GM12878 (cell line): ENCODE results near the gene BDKRB2. TPM values are rescaled to one million over a fixed set of nuclear protein-coding genes. Genes with fewer than 3 reads are reported as not detected.

Experiments
- ATAC-seq: fragments of 200-7000 bp; cut with Tn5 transposase; 3 replicates; pipeline ENCODE4 v1.9.1; 2020; ENCODE audit warnings: mild to moderate bottlenecking, moderate library complexity
- BruUV-seq: library from RNA; stranded (reverse); fragments of 400-500 nt; replicated peaks from 2 replicates; lab custom pipeline; 2021; lab: Mats Ljungman, UMichigan
- CTCF ChIA-PET: fragments of 300-600 bp; sonication (Branson Sonifier 250); formaldehyde crosslinking; extraction: SDS; loops from one replicate; lab custom pipeline; 2021; ENCODE audit warnings: inconsistent platforms; lab: Yijun Ruan, JAX
- POLR2A ChIA-PET: fragments of 350-600 bp; formaldehyde crosslinking; extraction: SDS; loops from one replicate; lab custom pipeline; 2021; ENCODE audit warnings: inconsistent platforms; lab: Charles Lee
- RAD21 ChIA-PET: fragments of 300-600 bp; sonication (Branson Sonifier 250); formaldehyde crosslinking; loops from one replicate; lab custom pipeline; 2023; ENCODE audit warnings: antibody characterized with exemption; ENCODE audit not compliant: unreplicated experiment; lab: Charles Lee
- SMC1A ChIA-PET: fragments of 300-600 bp; sonication (Branson Sonifier 250); formaldehyde crosslinking; loops from one replicate; lab custom pipeline; 2023; ENCODE audit not compliant: unreplicated experiment, uncharacterized antibody; lab: Charles Lee
- DNase-seq: peaks from one replicate; pipeline ENCODE4 v3.0.0-alpha.2; 2011; ENCODE audit warnings: low read depth, low spot score
- FAIRE-seq: peaks from 3 replicates; lab custom pipeline; 2011; peaks lifted over from hg19 to GRCh38; lab: Jason Lieb, UNC
- H2AFZ ChIP-seq: 2 replicates; pipeline ENCODE4 v1.6.0; 2011; ENCODE audit warnings: low read depth, low read length, control low read depth; ENCODE audit not compliant: control insufficient read depth
- H3K27ac ChIP-seq: 2 replicates; pipeline ENCODE4 v1.5.1; 2011; ENCODE audit warnings: control low read depth; ENCODE audit not compliant: control insufficient read depth, insufficient read depth
- H3K27me3 ChIP-seq, 2 experiments: replicated peaks in 1 of 2; 2 replicates each; pipeline versions ENCODE4 v1.6.0 to v1.6.1; 2011; ENCODE audit warnings: low read length in 1 of 2; ENCODE audit not compliant: control insufficient read depth in 2 of 2, insufficient read depth in 2 of 2
- H3K36me3 ChIP-seq, 2 experiments: 2 replicates each; pipeline ENCODE4 v1.5.1; 2011; ENCODE audit warnings: low read length in 1 of 2; ENCODE audit not compliant: control insufficient read depth in 2 of 2, insufficient read depth in 2 of 2
- H3K4me1 ChIP-seq: 2 replicates; pipeline ENCODE4 v1.6.1; 2011; ENCODE audit warnings: mild to moderate bottlenecking, low read length, moderate library complexity, mixed read lengths; ENCODE audit not compliant: control insufficient read depth, insufficient read depth
- H3K4me2 ChIP-seq: 2 replicates; pipeline ENCODE4 v1.6.0; 2011; ENCODE audit warnings: control low read depth; ENCODE audit not compliant: control insufficient read depth, insufficient read depth
- H3K4me3 ChIP-seq: fragments of 200-600 bp; sonication (generic); 2 replicates; pipeline ENCODE4 v1.5.1; 2016
- H3K79me2 ChIP-seq: 2 replicates; pipeline ENCODE4 v1.6.0; 2011; ENCODE audit warnings: low read length; ENCODE audit not compliant: control insufficient read depth, insufficient read depth
- H3K9ac ChIP-seq: 2 replicates; pipeline ENCODE4 v1.8.0; 2011; ENCODE audit warnings: low read length, control low read depth, mixed read lengths; ENCODE audit not compliant: control insufficient read depth, insufficient read depth
- H3K9me3 ChIP-seq: replicated peaks from 3 replicates; pipeline ENCODE4 v1.5.1; 2011; ENCODE audit warnings: mild to moderate bottlenecking, low read length; ENCODE audit not compliant: control insufficient read depth, insufficient read depth
- H4K20me1 ChIP-seq: 2 replicates; pipeline ENCODE4 v1.6.0; 2011; ENCODE audit not compliant: control insufficient read depth, insufficient read depth
- BRCA1 ChIP-seq: IDR thresholded peaks from 2 replicates; pipeline ENCODE4 v1.6.1; 2011; ENCODE audit warnings: low read depth, low read length, improper control_type of control experiment
- CHD1 ChIP-seq: IDR thresholded peaks from 2 replicates; pipeline ENCODE4 v1.6.1; 2012; ENCODE audit warnings: low read depth, low read length, improper control_type of control experiment
- FOXM1 ChIP-seq: IDR thresholded peaks from 2 replicates; pipeline ENCODE4 v1.6.1; 2012; ENCODE audit warnings: low read depth, mild to moderate bottlenecking, inconsistent platforms, low read length, moderate library complexity
- GABPA ChIP-seq: IDR thresholded peaks from 2 replicates; pipeline ENCODE4 v1.6.1; 2014; ENCODE audit warnings: antibody characterized with exemption, low read depth, mild to moderate bottlenecking, inconsistent platforms
- GATAD2B ChIP-seq: fragments of 450-650 bp; conservative IDR thresholded peaks from 2 replicates; pipeline ENCODE4 v1.6.1; 2017; ENCODE audit warnings: low read depth, mild to moderate bottlenecking, moderate library complexity
- HDAC6 ChIP-seq: fragments of 200-600 bp; sonication (generic); IDR thresholded peaks from one replicate; pipeline ENCODE4 v1.8.0; 2017; ENCODE audit warnings: antibody characterized with exemption; ENCODE audit not compliant: unreplicated experiment
- KAT2A ChIP-seq: conservative IDR thresholded peaks from 2 replicates; pipeline ENCODE4 v1.6.1; 2011; ENCODE audit warnings: low read depth, low read length; ENCODE audit not compliant: control insufficient read depth
- NR2C2 ChIP-seq: IDR thresholded peaks from 2 replicates; pipeline ENCODE4 v1.6.1; 2011; ENCODE audit warnings: borderline replicate concordance, low read depth; ENCODE audit not compliant: control insufficient read depth, insufficient read length
- PAX8 ChIP-seq: fragments of 450-650 bp; IDR thresholded peaks from 2 replicates; pipeline ENCODE4 v1.6.1; 2017; ENCODE audit warnings: mild to moderate bottlenecking, moderate library complexity
- POU2F2 ChIP-seq: IDR thresholded peaks from 3 replicates; pipeline ENCODE4 v1.6.1; 2011; ENCODE audit warnings: low read depth, mild to moderate bottlenecking, low read length, borderline replicate concordance
- RCOR1 ChIP-seq: conservative IDR thresholded peaks from 2 replicates; pipeline ENCODE4 v1.6.1; 2012; ENCODE audit warnings: low read depth, low read length, improper control_type of control experiment
- SIN3A ChIP-seq: IDR thresholded peaks from 2 replicates; pipeline ENCODE4 v1.6.1; 2012; ENCODE audit warnings: low read depth, low read length, improper control_type of control experiment
- SREBF2 ChIP-seq: IDR thresholded peaks from 2 replicates; pipeline ENCODE4 v1.6.1; 2012; ENCODE audit warnings: mild to moderate bottlenecking, low read length
- WGBS: methylation state at CpG from one replicate; pipeline ENCODE4 v1.1.6; 2016; ENCODE audit warnings: low lambda C conversion rate; ENCODE audit not compliant: insufficient replicate concordance, insufficient coverage; ENCODE audit errors: missing lambda C conversion rate; 5-methylcytosine and 5-hydroxymethylcytosine counted together
- in situ Hi-C: fragments of 300-500 bp; cut with MboI; formaldehyde crosslinking; loops from 9 replicates; pipeline ENCODE4 v1.14.3; 2018; ENCODE audit warnings: mixed read lengths
- intact Hi-C: fragments of 100-400 bp; cut with micrococcal nuclease; formaldehyde crosslinking; loops from one replicate; pipeline ENCODE4 v1.14.2; 2022; ENCODE audit not compliant: unreplicated experiment
- polyA plus RNA-seq, 11 experiments: library from polyadenylated mRNA; depleted of rRNA in 4 of 11; unstranded in 6 of 11; stranded (reverse) in 5 of 11; fragments of >200 nt; fragmentation: Nextera tagmentation in 4 of 11; fragmentation: Illumina TruSeq in 1 of 11; extraction: Ambion mirVana in 4 of 11; extraction: Trizol in 1 of 11; gene quantifications; 1 replicate in 1 of 11; 2 replicates in 10 of 11; pipeline versions ENCODE4 v1.2.1 to v1.2.3, GENCODE V29; 2011 to 2016; ENCODE audit warnings: inconsistent platforms in 2 of 11, missing spikeins in 2 of 11, low read depth in 1 of 11
- total RNA-seq, 4 experiments: library from RNA; depleted of rRNA in 3 of 4; stranded (reverse); fragments of >200 nt in 3 of 4; fragmentation: Illumina TruSeq in 1 of 4; extraction: Trizol in 1 of 4; gene quantifications; 2 replicates each; pipeline versions ENCODE4 v1.2.1 to v1.2.3, GENCODE V29; 2013 to 2021
- TF ChIP-seq, protein P1 (sequence below): fragments of 450-650 bp; IDR thresholded peaks from 2 replicates; pipeline ENCODE4 v1.6.1; 2017; ENCODE audit warnings: borderline replicate concordance
- TF ChIP-seq, protein P2 (sequence below): fragments of 450-650 bp; conservative IDR thresholded peaks from 2 replicates; pipeline ENCODE4 v1.6.1; 2017; ENCODE audit warnings: mild to moderate bottlenecking, moderate library complexity
- TF ChIP-seq, protein P3 (sequence below): fragments of 450-650 bp; IDR thresholded peaks from 2 replicates; pipeline ENCODE4 v1.6.1; 2017; ENCODE audit warnings: mild to moderate bottlenecking, moderate library complexity

BDKRB2 gene
- total and polyA plus RNA-seq, 10 of the 15 experiments (the other 5 are each of a cell fraction or from before 2014, with no cell fraction given) = 0.08 TPM; not detected in 9

DNA sequence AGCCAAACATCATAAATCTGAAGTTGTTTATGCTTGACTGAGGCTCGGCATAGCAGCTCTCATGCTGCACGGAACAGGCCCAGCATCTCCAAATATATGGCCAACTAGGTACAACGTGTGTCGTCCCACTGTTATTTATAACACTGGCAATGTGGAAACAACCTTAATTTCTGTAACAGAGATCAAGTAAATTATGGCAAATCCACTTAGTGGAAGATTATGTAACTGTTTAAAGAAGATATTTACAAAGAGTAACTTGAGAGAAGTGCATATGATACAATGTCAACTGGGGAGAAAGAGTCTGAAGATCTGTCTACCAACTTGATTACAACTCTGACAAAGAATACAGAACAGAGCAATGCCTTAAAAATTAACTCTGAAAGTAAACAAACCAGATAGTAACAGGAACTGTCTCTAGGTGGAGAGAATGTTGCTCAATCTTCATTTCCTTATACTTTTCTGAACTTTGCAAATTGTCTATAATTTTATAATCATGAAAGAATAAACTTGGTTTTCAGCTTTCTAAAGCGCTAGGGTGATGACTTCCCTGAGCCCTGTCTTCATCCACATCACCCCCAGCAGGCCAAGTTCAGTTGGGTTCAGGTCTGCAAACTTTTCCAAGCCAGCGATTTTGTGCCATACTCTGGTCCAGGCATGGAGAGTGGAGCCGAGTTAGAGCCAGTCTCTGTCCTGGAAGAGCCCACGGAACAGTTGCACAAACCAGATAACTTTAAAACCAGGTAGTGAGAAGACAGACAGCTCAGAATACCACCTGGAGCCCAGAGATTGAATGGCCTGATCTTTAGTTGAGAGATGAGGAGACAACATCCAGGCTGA, 44.3 kb upstream of the BDKRB2 start:
- DNase-seq (no peak), FAIRE-seq (no peak), ATAC-seq (no peak)
- no peaks in the 10 kb centered on the region for H3K79me2 ChIP-seq
- H3K9ac ChIP-seq = no peak overlapping the region
- no peaks in the 10 kb centered on the region for H4K20me1 ChIP-seq
- SMC1A ChIA-PET = no interaction called here
- whole genome bisulfite sequencing = 40% methylated on average over 8 of the region's 8 CpGs
- no peaks in the 10 kb centered on the region for H3K9me3 ChIP-seq
- in situ Hi-C loops = no loop called here
- no peak overlapping the region for H3K4me3 ChIP-seq
- intact Hi-C loops = no loop called here
- RAD21 ChIA-PET = no interaction called here
- no peaks in the 10 kb centered on the region for H3K36me3 ChIP-seq
- CTCF ChIA-PET = interaction anchor here (0.6 kb wide), 1 partner anchor 18 kb away, joined by 3 read pairs; no protein-coding TSS in a partner anchor
- POLR2A ChIA-PET = no interaction called here
- no peak overlapping the region for H3K4me2 ChIP-seq
- H2AFZ ChIP-seq = no peak overlapping the region
- TF ChIP-seq NR2C2 (no peak), RCOR1 (no peak), HDAC6 (no peak), FOXM1 (no peak), SREBF2 (no peak), GABPA (no peak), KAT2A (no peak), GATAD2B (no peak), CHD1 (no peak), BRCA1 (no peak), SIN3A (no peak), POU2F2 (no peak), PAX8 (no peak)
- TF ChIP-seq, protein P1, sequence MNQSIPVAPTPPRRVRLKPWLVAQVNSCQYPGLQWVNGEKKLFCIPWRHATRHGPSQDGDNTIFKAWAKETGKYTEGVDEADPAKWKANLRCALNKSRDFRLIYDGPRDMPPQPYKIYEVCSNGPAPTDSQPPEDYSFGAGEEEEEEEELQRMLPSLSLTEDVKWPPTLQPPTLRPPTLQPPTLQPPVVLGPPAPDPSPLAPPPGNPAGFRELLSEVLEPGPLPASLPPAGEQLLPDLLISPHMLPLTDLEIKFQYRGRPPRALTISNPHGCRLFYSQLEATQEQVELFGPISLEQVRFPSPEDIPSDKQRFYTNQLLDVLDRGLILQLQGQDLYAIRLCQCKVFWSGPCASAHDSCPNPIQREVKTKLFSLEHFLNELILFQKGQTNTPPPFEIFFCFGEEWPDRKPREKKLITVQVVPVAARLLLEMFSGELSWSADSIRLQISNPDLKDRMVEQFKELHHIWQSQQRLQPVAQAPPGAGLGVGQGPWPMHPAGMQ = no peak
- TF ChIP-seq, protein P2, sequence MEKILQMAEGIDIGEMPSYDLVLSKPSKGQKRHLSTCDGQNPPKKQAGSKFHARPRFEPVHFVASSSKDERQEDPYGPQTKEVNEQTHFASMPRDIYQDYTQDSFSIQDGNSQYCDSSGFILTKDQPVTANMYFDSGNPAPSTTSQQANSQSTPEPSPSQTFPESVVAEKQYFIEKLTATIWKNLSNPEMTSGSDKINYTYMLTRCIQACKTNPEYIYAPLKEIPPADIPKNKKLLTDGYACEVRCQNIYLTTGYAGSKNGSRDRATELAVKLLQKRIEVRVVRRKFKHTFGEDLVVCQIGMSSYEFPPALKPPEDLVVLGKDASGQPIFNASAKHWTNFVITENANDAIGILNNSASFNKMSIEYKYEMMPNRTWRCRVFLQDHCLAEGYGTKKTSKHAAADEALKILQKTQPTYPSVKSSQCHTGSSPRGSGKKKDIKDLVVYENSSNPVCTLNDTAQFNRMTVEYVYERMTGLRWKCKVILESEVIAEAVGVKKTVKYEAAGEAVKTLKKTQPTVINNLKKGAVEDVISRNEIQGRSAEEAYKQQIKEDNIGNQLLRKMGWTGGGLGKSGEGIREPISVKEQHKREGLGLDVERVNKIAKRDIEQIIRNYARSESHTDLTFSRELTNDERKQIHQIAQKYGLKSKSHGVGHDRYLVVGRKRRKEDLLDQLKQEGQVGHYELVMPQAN = no peak
- TF ChIP-seq, protein P3, sequence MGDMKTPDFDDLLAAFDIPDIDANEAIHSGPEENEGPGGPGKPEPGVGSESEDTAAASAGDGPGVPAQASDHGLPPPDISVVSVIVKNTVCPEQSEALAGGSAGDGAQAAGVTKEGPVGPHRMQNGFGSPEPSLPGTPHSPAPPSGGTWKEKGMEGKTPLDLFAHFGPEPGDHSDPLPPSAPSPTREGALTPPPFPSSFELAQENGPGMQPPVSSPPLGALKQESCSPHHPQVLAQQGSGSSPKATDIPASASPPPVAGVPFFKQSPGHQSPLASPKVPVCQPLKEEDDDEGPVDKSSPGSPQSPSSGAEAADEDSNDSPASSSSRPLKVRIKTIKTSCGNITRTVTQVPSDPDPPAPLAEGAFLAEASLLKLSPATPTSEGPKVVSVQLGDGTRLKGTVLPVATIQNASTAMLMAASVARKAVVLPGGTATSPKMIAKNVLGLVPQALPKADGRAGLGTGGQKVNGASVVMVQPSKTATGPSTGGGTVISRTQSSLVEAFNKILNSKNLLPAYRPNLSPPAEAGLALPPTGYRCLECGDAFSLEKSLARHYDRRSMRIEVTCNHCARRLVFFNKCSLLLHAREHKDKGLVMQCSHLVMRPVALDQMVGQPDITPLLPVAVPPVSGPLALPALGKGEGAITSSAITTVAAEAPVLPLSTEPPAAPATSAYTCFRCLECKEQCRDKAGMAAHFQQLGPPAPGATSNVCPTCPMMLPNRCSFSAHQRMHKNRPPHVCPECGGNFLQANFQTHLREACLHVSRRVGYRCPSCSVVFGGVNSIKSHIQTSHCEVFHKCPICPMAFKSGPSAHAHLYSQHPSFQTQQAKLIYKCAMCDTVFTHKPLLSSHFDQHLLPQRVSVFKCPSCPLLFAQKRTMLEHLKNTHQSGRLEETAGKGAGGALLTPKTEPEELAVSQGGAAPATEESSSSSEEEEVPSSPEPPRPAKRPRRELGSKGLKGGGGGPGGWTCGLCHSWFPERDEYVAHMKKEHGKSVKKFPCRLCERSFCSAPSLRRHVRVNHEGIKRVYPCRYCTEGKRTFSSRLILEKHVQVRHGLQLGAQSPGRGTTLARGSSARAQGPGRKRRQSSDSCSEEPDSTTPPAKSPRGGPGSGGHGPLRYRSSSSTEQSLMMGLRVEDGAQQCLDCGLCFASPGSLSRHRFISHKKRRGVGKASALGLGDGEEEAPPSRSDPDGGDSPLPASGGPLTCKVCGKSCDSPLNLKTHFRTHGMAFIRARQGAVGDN = no peak
- BruUV-seq = no TSS peak
- no peak overlapping the region for H3K27ac ChIP-seq
- H3K4me1 ChIP-seq = no peaks in the 10 kb centered on the region
- H3K27me3 ChIP-seq = no peaks in the 10 kb centered on the region; a peak in 2 of 4 replicates
